Measurements from ENCODE around the gene PHC2. TPM values are rescaled to one million over a fixed set of nuclear protein-coding genes. Genes with fewer than 3 reads are reported as not detected.

PHC2 gene
- total and polyA plus RNA-seq, 9 of the 15 experiments (the other 6 are each of a cell fraction or from before 2014, with no cell fraction given), result 3.1 to 67.6 (median 34.6) TPM

DNA sequence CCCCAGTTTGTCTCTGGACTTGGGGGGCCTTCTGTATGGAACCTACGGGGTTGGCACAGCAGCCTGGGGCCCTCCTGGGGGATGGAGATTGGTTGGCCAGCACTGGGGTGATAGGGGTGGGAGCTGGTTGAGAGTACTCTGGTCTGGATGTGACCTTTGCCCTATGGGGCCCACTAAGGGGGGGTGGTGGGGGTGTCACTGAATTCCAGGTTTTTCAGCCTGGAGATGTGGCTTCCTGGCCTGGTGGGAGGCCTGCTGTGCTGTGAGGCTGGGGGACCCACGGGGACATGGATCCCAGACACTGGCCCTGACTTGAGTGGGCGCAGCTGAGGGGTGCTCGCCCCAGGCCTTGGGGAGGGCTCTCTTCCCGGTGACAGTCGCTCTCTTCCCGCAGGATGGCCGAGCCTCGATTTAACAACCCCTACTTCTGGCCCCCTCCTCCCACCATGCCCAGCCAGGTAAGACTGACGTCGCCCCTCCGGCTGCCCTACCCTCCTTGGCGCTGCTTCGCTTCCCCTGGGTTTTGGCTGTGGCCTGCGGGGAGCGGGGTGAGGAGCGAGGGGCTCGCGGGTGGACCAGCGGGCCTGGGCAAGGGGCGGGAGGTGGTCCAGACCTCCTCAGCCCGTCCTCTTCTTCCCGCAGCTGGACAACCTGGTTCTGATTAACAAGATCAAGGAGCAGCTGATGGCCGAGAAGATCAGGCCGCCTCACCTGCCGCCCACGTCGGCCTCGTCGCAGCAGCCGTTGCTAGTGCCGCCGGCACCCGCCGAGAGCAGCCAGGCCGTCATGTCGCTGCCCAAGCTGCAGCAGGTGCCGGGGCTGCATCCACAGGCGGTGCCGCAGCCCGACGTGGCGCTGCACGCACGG is 155.0 kb downstream of the PHC2 start:
- H2AFZ ChIP-seq (ENCODE audit: low read depth, low read length), result no peak overlapping the region
- no TSS peak for BruUV-seq (replicated peaks)
- CTCF ChIA-PET (ENCODE audit: low intra/inter-chr PET ratio), result no interaction called here
- H4K20me1 ChIP-seq (replicated peaks; ENCODE audit: control insufficient read depth, insufficient read depth, low read length), result peaks cover 4% of the 10 kb centered on the region; the same call in 1 of the 2 replicates
- WGBS (ENCODE audit: insufficient coverage, low coverage, missing lambda C conversion rate), result 41% methylated on average over 45 of the region's 45 CpGs
- FAIRE-seq (no peak), DNase-seq (ENCODE audit: extremely low read depth in 1 of 4, low spot score in 3 of 4) (no peak), ATAC-seq (no peak)
- H3K79me2 ChIP-seq (ENCODE audit: control insufficient read depth, insufficient read depth, low read length), result no peaks in the 10 kb centered on the region
- intact Hi-C loops (cut with micrococcal nuclease) (no loop called here), in situ Hi-C loops (cut with MboI) (no loop called here)
- no peaks in the 10 kb centered on the region for H3K9me3 ChIP-seq (replicated peaks; ENCODE audit: control insufficient read depth, insufficient read depth, low read depth, low read length)
- TF ChIP-seq ETV5 (CRISPR knock-in tag; IDR thresholded peaks at IDR 0.05; ENCODE audit: low read depth), result no peak
- no peak for TF ChIP-seq TBL1XR1 (IDR thresholded peaks at IDR 0.05; ENCODE audit: low read length in 2 of 2)
- no peak for TF ChIP-seq NR2C1 (IDR thresholded peaks at IDR 0.05)
- TF ChIP-seq NR2C1 (tag; IDR thresholded peaks at IDR 0.05), result 0 out of 2 replicates have a peak, but pooled peaks have one; percentile 26
- TF ChIP-seq, protein P1, sequence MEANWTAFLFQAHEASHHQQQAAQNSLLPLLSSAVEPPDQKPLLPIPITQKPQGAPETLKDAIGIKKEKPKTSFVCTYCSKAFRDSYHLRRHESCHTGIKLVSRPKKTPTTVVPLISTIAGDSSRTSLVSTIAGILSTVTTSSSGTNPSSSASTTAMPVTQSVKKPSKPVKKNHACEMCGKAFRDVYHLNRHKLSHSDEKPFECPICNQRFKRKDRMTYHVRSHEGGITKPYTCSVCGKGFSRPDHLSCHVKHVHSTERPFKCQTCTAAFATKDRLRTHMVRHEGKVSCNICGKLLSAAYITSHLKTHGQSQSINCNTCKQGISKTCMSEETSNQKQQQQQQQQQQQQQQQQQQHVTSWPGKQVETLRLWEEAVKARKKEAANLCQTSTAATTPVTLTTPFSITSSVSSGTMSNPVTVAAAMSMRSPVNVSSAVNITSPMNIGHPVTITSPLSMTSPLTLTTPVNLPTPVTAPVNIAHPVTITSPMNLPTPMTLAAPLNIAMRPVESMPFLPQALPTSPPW (CRISPR knock-in tag; IDR thresholded peaks at IDR 0.05), result peak; percentile 46
- no peak overlapping the region for H3K4me3 ChIP-seq
- H3K27ac ChIP-seq (ENCODE audit: extremely low read depth, low read depth, low read length), result no peak overlapping the region
- H3K36me3 ChIP-seq (ENCODE audit: control insufficient read depth, insufficient read depth, low read length), result no peaks in the 10 kb centered on the region
- POLR2A ChIA-PET, result interaction anchor here (0.6 kb wide), 1 partner anchor 37 kb away, joined by 3 read pairs; no protein-coding TSS in a partner anchor
- H3K9ac ChIP-seq (ENCODE audit: insufficient read depth in 1 of 2, low read depth in 2 of 2, low read length in 2 of 2), result no peak overlapping the region
- H3K27me3 ChIP-seq (ENCODE audit: control insufficient read depth in 2 of 2, insufficient read depth in 2 of 2, low read length in 2 of 2), result peaks cover 13 to 56% of the 10 kb centered on the region in 2 experiments; a peak in 4 of 5 replicates
- no peaks in the 10 kb centered on the region for H3K9me1 ChIP-seq (ENCODE audit: control insufficient read depth, insufficient read depth, low read length)
- peaks cover 3 to 19% of the 10 kb centered on the region in 2 experiments; a peak in 4 of 5 replicates for H3K4me1 ChIP-seq (replicated peaks in 1 of 2; ENCODE audit: control insufficient read depth in 2 of 2, insufficient read depth in 2 of 2, low read length in 2 of 2)
- H3K4me2 ChIP-seq (ENCODE audit: insufficient read depth, low read length), result no peak overlapping the region

Data from K562 (cell line).